ENCODE data around the gene GLRA3.

DNA sequence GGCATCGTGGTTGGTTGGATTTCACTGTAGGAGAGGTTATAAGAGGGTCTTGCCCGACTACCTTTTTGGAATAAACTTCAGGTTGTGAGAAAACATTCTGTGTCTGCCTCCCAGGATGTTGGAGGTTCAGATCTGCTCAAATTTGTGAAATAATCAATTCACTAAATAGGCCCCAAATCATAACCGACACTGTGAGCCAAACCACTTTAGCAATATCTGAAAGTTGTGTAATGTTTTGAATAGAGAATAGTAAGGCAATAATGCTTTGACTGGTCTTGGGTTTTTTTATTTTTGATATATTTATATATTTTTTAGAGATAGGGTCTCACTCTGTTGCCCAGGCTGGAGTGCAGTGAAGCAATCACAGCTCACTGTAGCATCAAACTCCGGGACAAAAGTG lies 131.2 kb downstream of the GLRA3 start:
- TF ChIP-seq POLR2AphosphoS5 (IDR thresholded peaks at IDR 0.05) (no peak), CTCF (IDR thresholded peaks at IDR 0.05; ENCODE audit: poor library complexity, severe bottlenecking) (no peak), TAF1 (IDR thresholded peaks at IDR 0.05; ENCODE audit: low read depth) (no peak), EP300 (conservative IDR thresholded peaks at IDR 0.05; ENCODE audit: poor library complexity, severe bottlenecking) (no peak), RAD21 (conservative IDR thresholded peaks at IDR 0.05) (no peak)
